ENCODE data around the gene KIF26B.

- no peak for TF ChIP-seq EZH2 (IDR thresholded peaks at IDR 0.05; ENCODE audit: borderline replicate concordance, insufficient read depth, low read length, poor library complexity, severe bottlenecking)
- no peak for TF ChIP-seq RAD21 (conservative IDR thresholded peaks at IDR 0.05)
- TF ChIP-seq REST (IDR thresholded peaks at IDR 0.05; ENCODE audit: borderline replicate concordance): no peak
- no peak for TF ChIP-seq TAF1 (IDR thresholded peaks at IDR 0.05; ENCODE audit: low read depth)
- TF ChIP-seq CTCF (IDR thresholded peaks at IDR 0.05; ENCODE audit: poor library complexity, severe bottlenecking): no peak
- no peak for TF ChIP-seq SMC3 (conservative IDR thresholded peaks at IDR 0.05; ENCODE audit: poor library complexity)
These were observed 392.1 kb downstream of the KIF26B start for GRCh38 chr1:245546875-245547274.

Data from neural cell (in vitro differentiated cells).